Brain pericyte (primary cell): ENCODE results near the gene PSIP1.
"Not testable (repeated sequence)": the region's sequence is repeated elsewhere in the genome, so short reads cannot be mapped to it uniquely, and the experiment has no call there.

Experiments used
- DNase-seq: peaks from one replicate; pipeline ENCODE4 v3.0.0-alpha.2; 2012; ENCODE audit warnings: low read depth, low spot score

PSIP1 gene

GRCh38 chr9:15433661-15434060 lies 77.1 kb downstream of the PSIP1 start:
- no peak for DNase-seq

DNA sequence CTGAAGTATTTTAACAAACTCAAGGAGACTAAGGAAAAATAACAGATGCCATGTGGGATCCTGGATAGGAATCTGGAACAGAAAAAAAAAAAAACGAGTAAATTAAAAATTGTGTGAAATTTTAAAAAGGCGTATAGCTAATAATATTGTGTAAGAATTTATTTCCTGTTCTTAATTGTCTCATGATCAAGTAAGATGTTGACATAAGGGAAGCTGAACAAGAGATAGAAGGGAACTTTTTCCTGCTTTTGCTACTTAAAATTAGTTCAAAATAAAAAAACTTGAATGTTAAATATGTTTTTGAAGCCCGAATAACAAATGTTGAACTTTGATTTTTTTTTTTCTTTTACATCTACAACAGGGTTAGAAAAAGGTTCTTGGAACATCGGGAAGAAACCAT lies 77.6 kb downstream of the PSIP1 start:
- no peak for DNase-seq

DNA sequence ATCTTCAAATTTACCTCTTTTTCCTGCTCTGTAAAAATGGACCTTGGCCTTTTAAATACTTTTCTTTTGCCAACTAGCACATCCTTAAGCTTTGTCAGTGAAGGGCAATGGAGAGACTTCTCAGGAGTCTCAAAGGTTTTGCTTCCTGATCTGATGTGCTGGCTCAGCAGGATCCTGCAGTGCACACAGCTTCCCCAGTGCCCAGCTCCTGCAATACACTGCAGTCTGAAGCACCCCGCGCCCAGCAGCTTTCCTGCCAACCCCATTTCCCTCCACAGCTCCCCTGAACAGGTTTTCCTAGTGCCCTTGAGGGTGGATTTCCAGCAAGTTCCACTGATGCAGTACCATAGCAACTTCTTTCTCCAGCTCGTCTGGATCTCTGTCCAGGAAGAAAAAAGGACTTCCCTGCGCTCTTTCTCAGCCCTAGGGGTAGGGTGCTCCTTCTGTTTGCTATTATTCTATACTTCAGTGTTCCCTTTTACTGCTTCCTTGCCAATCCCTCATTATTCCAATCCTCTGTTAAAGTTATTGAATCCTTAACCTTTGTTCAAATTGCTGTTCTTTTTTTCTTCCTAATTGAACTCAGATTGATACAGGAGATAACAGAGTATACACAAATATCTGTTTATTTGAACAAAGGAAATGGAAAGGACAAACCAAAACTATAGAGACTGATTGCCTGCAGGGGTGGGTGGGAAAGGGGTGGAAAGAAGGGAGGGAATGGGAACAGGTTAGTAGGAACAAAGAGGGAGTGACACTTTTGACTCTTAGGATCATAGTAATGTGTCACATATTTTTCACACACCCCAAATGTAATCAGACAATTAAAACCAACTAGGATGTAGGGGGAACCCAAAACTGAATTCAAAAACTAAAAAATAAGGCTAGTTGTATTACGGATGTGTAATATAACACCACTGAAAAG lies 79.6 kb downstream of the PSIP1 start:
- no peak for DNase-seq

- not testable (repeated sequence) for DNase-seq
These were observed 83.1 kb downstream of the PSIP1 start for GRCh38 chr9:15427702-15428101.

DNA sequence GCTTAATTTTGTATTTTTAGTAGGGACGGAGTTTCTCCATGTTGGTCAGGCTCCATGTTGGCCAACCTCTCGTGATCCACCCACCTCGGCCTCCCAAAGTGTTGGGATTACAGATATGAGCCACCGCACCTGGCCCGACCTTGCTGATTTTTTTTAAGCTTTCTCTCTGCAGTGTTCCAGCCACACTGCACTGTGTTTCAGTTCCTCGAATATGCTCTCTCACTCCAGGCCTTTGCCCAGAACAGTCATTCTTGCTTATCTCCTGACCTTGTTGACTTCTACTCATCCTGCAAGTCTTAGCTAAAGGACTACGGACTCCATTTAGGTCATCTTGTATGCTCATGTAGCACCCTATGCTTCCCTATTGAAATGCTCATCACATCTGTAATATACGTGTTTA lies 84.8 kb downstream of the PSIP1 start:
- DNase-seq: no peak

GRCh38 chr9:15423231-15423985 lies 87.4 kb downstream of the PSIP1 start:
- no peak for DNase-seq

GRCh38 chr9:15422372-15423230 lies 88.2 kb downstream of the PSIP1 start, which contains the start of gene SNAPC3:
TSS of gene SNAPC3 (plus strand) at chr9:15422876. CDS start at chr9:15422880, 4 bp downstream.
- DNase-seq: peak; percentile 81

DNA sequence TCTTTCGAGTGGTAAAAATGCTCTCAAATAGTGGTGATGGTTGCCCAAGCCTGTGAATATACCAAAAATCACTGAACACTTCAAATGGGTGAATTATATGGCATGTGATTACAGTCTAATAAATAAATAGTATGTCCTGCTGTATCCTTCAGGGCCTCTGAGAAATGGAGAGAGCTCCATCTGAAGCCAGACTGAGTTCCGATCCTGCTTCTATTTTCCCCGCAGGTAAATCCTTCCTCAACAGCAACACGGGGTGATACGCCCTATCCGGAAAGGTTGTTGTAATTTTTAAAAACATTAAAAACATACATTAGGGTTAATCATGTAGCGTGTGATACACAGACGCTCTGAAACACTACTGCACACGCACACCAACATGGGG lies 88.8 kb downstream of the PSIP1 start:
- DNase-seq: no peak

DNA sequence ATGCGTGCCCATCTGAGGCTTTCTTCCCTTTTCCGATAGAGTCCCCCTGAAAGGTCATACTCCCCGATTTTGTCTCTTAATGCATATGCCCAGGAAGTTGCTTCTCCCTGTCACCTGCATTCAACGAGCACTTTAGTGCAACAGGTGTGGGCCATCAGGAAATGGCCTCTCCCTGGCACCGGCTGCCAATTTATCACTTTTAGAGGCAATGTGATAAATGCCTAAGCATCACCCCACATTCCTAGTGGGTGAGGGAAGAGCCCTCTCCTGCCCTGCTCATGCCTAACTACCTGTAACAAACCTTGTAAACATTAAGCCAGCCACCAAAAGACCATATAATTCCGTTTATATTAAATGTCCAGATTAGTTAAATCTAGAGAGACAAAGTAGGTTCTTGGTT lies 89.2 kb downstream of the PSIP1 start:
- DNase-seq: no peak

GRCh38 chr9:15420796-15421195 lies 90.0 kb downstream of the PSIP1 start:
- no peak for DNase-seq

DNA sequence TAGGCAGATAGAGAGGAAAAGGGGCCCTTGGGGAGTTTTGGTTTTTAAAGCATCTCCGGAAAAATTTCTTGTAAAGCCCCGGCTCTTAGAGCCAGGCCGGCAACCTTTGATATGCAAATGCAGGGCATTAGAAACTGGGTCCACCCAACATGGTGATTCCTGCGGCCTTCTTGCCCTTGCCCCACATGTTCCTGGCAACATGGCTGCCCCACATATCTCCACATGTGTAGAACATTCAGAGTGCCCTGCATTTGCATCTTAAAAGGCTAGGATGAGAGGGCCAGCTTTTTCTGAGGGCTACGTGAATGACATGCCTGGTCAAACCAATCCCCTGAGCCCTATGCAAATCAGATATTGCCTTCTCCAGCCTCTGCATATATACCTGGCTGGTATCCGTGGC lies 93.1 kb downstream of the PSIP1 start:
- no peak for DNase-seq

DNA sequence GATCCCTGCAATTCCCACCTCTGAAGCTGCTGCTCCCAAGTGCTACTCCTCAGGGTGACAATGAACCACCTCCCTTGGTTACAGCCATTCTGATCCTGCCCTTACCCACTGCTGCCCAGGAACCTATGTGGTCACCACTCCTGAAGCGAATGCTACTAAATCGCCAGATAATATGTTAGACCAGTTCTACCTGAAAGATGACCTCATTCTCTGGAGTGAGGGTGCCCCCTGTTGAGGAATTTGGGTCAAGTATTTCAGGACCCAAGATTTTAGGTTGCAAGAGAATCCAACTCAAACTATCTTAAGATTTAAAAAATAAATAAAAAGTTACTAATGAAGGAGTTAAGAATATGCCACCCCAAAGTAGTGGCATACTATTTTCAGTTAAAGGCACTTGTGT lies 93.9 kb downstream of the PSIP1 start:
- DNase-seq: no peak
